ENCODE measurements around the gene TBX4.

The TBX4 gene

DNA sequence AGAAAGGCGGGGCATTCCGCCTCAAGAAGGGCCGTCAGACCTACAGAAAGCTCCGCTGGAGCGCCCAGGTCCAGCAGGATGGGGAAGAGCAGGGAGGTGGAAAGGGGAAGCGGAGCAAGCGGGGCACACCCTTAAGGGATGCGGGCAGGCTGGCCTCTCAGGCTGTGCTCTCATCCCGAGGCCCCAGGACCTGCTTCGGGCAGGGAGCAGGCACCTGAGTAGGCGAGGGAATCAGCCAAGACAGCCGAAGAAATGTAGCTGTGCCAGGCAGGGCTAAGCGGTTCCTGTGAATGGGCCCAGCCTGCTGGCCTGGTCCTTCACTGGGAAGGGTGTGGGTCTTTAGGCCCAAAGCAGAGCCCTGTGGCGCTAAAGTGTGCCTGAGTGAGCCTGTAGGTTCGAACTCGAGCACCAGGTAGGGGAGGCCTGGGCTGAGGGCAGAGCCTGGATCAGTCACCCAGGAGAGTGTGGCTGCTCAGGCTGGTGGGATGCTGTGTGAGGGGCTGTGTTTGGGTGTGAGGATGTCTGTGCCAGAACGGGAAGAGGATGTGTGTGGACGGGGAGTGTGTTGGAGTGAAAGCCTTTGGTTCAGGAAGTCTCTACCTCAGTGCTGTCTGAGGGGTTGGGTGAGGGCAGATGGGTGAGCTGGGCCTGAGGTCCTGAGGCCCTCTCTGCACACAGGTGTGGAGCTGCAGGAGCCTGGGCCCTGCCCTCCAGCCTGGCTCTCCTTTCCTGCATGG is 3.3 kb downstream of the TBX4 start:
- no peak for DNase-seq

DNA sequence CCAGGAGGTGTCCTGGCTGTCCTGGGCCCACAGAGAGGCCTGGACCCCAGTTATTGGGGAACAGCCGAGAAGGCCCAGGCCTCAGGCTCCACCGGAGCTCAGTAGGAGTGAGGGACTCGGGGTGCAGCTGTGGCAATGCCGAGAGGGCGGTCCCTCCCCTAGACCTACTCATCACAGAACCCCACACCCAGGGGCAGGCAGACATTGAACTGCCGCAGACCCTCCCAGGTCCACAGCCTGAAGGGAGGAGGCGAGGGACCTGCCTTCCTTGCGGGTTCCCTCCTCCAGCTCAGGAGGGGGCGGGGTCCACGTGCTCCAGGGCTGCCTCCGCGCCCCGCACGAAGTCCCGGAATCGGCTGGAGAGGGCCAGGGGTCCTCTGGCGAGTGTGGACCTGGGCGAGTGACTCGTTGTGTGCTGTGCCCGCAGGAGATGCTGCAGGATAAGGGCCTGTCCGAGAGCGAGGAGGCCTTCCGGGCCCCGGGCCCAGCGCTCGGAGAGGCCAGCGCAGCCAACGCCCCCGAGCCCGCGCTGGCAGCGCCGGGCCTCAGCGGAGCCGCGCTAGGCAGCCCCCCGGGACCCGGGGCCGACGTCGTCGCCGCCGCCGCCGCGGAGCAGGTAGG is 3.9 kb downstream of the TBX4 start:
- no peak for DNase-seq

DNA sequence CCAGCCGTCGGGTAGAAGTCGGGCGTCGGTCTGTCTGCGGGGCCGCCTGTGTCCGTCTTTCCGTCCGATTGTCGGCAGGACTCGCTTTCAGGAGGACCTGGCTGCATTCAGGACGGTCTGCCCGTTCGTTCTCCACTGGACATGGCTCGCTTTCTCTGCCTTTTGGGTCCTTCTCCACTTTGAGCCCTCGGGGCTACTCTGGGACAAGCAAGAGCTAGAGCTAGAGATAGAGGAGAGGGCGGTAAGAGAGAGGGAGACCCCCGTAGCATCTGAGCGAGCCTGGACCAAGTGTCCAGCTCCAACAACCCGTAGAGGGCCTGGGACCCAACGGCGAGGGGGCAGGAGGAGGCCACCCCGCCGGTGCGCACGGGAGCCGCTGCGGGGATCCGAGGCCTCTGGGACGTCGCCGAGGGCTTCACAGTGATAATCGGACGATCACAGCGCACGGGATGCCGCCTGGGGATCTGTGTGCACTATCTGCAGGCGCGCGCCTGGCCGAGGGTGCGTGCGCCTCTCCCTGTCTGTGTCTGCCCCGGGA is 4.5 kb downstream of the TBX4 start:
- DNase-seq: no peak

DNA sequence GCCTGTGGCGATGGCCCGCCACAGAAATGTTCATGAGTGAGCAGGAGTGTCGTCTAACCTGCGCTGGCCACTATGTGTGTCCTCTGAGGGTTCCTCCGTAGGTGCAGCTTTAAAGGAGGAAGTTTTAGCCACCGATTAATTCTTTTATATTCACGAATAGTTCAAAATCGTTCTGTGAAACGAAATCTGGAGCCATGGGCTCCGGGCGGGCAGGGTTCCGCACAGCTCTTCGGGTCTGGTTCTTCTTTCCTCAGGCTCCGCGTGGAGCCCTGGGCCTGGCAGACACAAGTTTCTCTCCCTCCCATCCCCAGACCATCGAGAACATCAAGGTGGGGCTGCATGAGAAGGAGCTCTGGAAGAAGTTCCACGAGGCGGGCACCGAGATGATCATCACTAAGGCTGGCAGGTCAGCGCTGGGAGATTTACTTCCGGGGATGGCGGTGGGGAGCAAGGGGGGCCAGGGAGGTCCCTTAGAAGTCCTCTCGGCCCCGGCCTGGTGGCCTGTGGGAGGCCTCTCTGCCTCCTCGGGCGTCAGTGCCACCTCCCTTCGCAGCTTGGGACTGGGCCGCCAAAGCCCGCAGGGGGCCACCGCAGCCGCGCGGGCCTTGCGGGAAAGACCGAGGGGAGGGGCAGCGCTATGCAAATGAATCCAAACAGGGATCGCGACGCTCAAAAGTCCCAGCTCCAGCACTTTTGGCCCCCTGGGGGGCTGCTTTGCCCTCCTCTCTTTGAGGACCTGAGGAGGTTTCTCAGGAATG is 5.2 kb downstream of the TBX4 start:
- no peak for DNase-seq

DNA sequence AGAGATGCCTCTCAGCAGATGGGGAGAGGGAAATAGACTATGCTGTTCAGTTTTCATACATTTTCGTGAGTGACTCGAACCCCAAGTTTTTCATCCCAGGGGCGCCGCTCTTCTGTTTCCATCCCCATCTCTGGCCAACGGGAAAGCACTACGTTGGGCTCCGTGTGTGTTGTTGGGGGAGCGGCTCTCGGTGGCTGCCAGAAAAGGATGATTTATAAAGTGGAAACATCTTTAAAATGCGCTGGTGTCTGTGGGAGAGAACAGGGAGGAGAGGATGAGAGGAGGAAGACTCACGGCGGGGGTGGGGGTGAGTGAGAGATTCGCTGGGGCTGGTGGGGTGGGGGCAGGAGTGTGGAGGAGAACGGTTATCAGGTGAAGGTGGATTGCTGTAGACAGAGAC is 5.8 kb downstream of the TBX4 start:
- no peak for DNase-seq

DNA sequence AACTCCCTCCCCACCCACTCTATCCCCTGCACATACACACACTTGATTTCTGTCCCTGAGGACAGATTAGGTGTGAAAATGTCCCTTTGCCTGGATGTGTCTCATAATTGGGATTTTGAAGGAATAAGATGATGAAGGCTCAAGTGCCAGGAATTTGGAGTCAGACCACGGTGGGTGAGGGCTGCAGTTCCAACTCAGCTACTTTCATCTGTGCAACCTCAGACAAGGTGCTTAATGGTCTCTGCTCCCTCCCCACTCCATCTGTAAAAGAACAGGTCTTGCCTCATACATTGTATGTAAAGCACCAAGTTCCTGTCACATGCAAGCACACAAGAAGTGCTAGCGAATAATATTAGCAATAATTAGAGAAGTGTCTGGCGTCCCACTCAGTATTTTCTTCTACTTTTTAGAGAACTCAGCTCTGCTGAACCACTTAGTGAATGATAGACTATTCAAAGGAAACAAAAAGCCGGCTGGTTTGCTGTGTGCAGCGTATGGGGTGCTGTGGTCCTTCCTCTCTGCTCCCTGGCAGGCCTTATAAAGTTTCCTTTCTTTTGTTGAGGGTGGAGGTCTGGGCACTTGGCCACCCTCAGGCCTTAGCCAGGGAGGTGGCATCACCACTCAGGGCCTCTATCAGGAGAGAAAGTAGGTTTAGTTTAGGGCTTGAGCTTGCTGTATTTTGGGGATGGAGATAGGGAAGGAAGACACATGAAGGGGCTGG is 6.4 kb downstream of the TBX4 start:
- no peak for DNase-seq

DNA sequence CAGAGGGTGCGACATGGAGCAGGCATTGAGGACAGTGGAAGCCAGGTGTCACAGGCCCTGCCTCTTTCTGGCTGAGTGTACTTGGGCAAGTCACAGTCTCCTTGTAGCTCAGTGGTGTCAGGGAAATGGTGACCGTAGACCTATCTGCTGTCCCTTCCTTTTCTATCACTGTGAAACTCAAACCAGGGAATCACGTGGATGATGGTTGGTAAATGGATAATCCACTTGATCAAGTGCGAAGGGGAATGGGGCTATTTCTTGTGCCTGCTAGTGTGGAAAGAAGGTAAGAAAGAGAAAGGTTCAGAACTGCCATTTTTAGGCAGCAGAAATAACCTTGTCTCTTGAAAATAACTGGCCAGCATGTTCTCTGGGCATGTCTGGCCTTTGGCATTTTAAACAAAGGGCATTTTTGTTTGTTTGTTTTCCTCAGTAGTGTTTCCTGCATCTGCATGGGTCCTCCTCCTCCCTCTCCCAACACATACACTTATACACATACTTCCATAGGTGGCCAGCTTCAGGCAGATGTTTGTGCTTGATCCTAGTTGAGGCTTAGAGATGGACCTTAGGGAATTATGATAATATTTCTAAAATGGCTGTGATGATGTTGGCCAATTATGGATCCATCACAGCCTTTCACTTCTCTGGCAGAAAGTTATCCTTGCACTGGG is 7.1 kb downstream of the TBX4 start:
- DNase-seq: no peak

DNA sequence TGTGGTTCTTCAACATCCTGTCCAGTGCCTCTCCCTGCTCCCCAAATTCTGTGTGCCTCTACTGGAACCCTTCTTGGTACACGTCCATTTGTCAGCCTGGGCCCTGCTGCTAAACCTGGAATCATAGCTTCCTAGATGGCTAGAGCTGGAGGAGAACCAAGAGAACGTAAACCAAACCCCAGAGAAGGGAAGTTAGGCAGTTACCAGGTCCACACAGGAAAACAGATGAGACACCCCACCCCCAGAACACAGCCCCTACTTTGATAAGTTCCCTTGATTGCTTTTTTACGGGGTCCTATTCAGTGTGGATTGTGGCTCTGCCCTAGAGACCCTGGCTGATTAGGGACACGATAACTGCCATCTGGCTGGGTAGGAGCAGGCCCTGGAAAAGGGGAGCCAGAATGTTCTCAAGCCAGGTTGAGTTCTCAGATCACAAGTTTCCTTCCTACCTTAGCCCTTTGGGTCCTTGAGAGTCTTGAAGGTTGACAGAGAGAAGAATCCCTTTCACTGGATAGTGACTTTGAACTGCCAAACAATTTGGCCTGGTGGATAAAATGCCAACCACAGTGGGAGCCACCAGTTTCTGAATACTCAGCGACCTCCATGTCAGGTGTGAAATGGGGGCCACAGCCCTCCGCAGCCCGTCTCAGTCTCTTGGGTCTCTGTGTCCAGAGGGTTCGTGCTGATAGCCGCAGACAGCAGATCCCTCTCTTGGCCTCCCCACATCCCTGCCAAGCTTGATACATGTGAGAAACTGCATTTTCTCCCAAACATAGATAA is 7.9 kb downstream of the TBX4 start:
- no peak for DNase-seq

DNA sequence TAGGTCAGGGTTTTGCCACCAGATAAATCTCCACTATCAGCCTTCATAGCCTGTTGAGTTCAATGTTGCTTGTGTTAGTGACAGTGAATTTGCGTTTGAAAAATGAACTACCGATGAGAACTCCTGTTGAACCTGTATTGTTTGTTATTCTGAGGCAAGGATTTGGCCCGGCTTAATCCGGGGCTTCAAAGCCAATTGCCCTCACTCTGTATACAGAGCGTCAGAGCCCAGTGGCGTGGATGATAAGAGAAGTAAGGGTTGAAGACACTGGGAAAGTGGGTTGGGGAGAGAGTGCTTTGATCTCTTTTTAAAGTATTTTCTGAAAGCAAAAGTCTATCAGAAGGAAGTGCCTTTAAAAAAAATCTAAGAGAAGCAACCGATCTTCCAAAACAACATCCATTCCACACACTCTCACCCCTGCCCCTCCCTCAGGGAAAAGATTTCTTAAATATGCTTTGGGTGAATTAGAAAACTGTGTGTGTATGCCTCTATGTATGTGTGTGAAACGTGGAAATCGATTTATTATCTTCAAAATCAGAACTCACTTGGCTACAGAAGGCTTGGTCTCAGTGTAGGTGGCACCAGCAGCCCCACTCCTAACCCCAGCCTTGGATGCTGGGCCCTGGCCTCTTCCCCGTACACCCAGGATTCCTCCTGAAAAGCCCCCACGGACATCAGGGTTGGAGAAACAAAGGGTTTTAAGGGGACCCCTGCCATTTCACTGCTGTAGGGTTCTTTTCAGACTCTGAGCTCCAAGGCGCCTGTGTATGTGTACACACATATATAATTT is 8.8 kb downstream of the TBX4 start:
- DNase-seq: no peak

DNA sequence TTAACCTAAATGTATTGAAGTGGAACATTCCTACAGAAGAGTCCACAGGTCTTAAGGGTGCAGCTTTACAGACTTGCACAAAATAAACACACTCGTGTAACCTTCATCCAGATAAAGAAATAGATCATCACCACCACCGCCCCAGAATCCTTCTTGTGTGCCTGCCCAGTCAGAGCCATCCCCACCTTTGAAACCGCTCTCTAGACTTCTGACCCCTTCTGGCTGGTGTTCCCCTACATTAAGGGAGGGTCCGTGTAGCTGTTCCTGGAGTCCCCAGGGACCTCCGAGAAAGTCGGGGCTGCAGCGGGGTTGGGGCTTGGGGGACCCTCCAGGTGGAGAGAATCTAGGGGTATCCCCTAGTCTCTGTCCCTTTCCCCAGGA is 9.4 kb downstream of the TBX4 start:
- no peak for DNase-seq

DNA sequence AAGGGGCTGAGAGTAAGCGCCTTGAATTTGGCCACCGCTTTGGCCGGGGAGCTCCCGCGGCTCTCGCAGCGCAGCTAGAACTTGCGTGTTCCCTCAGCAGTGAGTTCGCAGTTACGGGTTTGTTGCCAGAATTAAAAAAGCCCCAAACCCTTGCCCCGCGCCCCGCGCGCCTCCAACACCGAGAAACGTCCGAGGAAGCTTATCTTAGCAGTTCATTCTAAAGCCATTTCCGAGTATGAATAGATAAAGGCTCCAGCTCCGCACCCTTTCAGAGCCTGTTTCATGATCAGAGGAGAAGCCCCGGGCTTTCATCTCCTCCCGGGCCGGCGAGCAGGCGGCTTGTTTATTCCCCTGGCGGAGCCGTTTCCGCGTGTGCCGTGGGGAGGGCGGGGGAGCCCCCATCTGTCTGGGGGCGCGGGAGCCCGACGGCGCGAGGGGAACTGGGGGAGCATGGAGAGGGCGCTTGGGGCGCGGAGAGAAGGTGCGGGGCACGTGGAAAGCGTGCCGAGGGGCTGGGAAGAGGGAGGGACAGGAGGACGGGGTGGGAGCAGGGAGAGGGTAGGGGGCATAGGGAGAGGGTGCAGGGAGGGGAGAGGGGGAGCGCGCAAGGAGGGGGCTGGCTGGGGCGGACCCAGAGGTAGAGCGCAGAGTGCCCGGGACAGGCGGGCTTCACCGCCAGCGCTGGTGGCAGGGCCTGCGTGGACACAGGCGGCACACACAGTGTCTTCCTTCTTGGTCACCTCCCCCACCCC is 9.9 kb downstream of the TBX4 start:
- DNase-seq: no peak

DNA sequence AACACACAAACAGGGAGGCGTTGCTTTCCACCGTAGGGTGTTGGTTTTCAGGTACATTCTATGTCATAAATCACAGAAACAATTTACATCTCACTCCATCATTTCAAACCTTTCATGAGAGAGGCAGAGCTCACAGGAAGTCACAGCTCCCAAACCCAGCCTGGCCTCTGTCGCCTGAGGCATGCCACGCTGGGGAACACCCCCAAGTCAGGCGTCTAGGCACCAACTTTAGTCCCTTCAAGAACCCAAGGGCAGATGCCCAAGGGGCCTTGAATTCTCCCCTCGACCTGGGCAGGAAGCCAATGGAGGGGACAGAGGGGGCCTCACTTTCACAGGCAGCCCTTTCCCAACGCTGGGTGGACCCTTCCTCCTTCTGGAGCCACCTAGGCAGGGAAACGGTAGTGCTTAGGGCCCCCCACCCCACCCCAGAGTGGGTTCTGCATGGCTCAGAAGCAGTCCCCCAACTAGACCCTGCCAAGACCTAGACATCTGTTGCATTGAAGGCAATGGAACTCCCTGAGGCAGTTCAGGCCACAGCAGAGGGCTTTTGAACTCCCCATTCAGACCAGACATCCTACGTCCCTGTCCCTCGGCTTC is 10.6 kb downstream of the TBX4 start:
- DNase-seq: no peak

DNA sequence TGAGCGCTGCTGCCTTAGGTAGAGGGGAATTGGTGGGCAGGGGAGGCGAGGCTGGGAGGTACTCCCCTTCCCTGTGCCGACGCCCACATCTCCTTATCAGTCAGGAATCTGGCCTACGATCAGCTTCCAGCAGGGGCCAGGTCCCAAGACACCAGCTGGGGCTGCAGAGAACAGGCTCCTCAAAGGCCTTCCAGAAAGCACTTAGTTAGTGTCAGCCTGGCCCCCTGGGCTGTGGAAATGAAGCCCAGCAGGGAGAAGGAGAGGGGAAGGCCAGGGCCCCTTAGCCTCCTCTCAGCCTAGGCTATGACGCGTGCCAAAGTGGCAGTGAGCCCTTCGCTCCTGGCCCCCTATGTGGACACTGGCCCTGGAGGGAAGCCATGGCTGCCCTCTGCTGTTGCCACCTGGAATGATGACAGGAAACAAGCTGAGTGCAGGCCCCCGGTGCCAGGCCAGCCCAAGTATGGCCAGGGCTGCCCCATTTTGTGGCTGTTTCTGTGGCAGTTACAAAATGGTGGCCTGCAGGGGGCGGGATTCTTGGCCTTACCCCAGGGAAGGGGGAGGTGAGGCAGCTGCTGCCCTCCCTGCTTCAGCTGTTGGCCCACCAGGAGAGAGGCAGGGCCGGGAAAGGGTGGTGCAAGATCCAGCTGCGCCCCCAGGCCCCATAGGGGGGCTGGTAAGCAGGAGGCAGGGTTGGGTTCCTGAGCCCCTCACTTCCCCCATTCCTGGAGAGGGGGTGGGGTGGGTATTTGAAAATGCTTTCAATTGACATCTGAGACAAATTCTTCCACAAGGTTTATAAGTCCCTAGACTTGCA is 11.3 kb downstream of the TBX4 start:
- DNase-seq: no peak

DNA sequence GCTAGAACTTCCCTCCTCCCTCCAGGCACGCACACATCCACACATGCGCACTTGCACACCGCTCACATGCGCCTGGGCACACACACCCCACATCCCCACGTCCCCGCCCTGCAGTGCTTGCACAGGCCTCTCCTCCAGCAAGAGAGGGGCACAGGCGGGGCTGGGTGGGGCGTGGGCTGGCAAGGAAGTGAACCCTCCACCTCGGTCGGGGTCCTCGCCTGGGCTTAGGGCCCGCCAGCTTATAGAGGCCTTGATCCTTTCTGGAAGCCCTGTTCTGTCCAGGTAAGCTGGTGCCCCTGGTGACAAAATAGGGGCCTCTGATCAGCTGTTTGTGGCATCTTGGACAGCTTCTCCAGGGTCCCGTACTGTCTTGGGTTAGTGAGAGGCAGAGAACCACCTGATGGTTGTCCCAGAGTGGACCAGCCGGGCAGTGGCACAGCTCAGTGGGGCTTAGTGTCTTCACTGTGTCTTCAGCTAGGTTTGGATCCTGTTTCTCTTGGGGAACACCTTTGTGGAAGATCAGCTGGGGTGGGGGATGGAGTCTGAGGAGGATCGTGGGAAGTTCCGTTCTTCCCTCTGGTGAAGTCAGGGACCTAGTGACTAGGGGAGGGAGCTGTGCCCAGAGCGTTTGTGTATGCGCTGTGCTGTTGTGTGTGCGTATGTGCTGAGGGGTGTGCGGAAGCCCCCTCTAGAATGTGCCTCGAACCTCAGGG is 12.1 kb downstream of the TBX4 start:
- DNase-seq: no peak

DNA sequence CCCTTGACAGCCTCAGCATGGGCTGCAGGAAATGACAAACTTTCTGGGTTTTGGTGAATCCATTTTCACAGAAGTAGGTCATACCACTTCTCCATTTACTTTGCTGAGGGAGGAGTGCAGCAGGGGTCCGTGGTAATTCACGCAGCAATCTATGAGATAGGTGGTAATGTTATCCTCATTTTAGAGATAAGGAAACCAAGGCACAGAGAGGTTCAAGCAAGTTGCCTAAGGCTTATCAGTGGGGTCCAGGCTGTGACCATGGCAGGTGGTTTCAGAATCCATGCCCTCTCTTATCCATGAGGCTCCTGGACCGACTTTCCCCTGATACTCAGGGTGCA is 12.6 kb downstream of the TBX4 start:
- no peak for DNase-seq

DNA sequence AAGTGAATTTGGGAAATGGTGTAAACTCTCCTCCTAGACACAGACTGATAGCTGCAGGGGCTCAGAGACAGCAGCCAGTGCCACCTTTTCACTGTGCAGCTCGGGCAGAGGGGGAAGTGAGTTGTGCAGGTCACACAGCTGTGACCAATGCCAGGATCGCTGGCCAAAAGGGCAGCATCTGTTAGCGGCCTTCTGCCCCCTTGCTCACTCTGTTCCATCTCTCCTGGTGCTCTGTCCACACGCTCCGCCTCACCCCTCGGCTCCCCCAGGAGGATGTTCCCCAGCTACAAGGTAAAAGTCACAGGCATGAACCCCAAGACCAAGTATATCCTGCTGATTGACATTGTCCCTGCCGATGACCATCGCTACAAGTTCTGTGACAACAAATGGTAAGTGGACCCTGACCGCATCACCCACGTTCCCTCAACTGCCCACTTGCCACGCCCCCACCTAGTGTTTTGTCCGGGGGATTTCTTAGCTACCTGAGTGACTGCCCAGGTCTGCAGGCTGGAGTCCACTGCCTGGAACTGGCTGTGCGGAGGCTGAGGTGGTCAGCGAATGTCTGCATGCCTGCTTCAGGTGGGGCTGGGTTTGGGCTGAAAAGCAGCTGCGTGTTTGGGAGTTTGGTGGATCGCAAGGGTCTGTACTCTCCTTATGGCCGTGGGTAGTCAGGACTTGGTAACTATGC is 13.5 kb downstream of the TBX4 start:
- no peak for DNase-seq

DNA sequence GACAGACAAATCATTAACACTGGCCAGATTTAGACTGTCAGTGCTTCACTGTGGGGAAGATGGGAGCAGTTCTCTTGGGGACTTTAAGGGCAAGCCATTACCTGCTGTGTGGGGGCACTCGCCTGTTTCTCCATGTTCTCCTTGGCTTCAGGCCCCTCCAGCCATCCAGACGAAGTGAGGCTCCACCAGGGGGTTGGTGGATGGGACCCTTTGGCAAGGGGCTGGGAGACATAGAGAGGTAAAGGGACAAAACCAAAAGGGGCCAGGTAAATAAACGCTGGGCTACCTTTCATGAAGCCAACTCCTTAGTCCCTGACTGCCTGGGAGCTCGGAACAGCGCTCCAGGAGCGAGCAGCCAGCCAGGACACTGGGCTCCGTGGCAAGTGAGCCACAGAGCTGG is 14.0 kb downstream of the TBX4 start:
- DNase-seq: no peak
